Left colon (tissue), 2 donors: ENCODE results near the gene C1orf50. TPM values are rescaled to one million over a fixed set of nuclear protein-coding genes. Genes with fewer than 3 reads are reported as not detected.
A peak's percentile ranks its signal among the peaks of the same experiment; 100 is the strongest.
"Not testable (repeated sequence)": the region's sequence is repeated elsewhere in the genome, so short reads cannot be mapped to it uniquely, and the experiment has no call there.

Source experiments
- ATAC-seq: fragments of 200-7000 bp; cut with Tn5 transposase; one replicate; pipeline ENCODE4 v1.9.1; 2020; ENCODE audit warnings: mild to moderate bottlenecking, moderate library complexity
- DNase-seq, 2 donors: peaks; one replicate each; pipeline ENCODE4 v3.0.0-alpha.2; 2020
- intact Hi-C, 2 donors: fragments of 100-400 bp; cut with DNase I in 1 of 2; cut with micrococcal nuclease in 1 of 2; formaldehyde crosslinking; loops; one replicate each; pipeline versions ENCODE4 v1.11.2 to v1.14.0; 2022; cut with DNase I, micrococcal nuclease
- long read RNA-seq: library from polyadenylated mRNA; unstranded; transcript quantifications from one replicate; pipeline ENCODE4 v2.0.0, GENCODE V29; 2021
- total RNA-seq, 2 donors: library from RNA; stranded (reverse); fragmentation: NEBNext Ultra II Directional; extraction: Animal tissue kit (Norgen Biotek cat#: 25700); gene quantifications; one replicate each; pipeline ENCODE4 v1.2.1, GENCODE V29; 2021
- donor health status: DM: no; HTN: no; CAD: no.
- donor health status: DM: yes; HTN: yes; CAD: no.

The C1orf50 gene
- 1 to 10 TPM; 5.6 to 8.7 TPM for total RNA-seq
- long read RNA-seq, full-length matches to known transcripts = 7 of 12 reads
- long read RNA-seq, partial matches to known transcripts = 2 of 12 reads
- long read RNA-seq, other reads (novel, unspliced or antisense) = 3 of 12 reads

DNA sequence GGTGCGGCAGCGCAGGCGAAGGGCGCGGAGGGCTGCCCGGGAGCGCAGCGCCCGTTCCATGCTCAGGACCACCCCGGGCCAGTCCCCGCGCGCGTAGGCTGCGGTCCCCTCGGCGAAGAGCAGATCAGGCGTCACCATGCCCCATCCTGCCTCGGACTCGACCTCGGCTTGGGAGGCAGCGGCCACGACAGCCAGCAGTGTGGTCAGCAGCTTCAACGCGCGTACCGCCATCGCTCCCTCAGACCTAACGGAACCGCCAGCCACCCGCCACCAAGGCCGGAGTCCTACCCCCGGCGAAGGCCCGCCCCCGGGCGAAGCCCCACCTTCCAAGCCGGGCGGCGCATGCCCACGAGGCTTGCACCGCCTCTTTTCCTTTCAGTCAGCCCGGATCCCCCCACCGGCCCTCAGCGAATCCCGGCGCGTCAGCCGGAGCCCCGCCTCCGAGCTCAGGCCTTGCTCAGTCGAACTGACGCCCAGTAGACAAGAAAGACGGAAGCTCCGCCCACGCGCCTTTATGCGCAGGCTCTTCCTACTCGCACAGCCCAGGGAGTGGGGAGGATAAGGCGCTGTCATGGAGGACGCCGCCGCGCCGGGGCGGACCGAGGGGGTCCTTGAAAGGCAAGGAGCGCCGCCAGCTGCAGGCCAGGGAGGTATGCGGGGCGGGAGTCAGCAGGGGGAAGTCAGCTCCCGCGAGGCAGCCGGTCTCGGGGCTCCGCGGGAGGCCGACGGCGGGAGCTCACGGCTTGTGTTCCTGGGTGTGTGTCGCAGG lies at the start of gene C1orf50, which contains the start of gene P3H1:
TSS of gene C1orf50 (plus strand) at position 509 of the 769 bp plus-strand sequence. CDS start at position 572, 63 bp downstream.
TSS of gene P3H1 (minus strand) at position 288 of the 769 bp plus-strand sequence. CDS start at position 231, 57 bp downstream.
- intact Hi-C loops = no loop called here
- ATAC-seq = peak; percentile 93
- DNase-seq = peak; percentile 100

DNA sequence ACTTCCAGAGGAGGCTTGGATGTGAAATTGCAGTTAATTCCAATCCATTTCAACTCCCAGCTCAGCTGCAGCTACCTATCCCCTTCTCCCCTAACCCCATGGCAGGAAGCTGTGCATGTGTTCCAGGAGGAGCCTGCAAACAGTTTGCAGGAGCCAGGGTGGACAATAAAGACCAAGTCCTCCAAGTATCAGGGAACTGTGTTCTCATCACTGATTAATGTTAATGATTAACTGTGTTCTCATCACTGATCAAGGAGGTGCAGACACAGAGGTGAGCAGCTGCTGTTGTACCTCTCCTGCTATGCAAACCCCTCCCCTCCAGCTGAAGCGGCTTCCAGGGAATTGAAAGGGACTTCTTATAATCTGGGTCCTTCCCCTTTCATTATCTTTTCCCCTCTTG lies 46.2 kb upstream of the C1orf50 start:
- no peak for DNase-seq
- ATAC-seq = peak; percentile 67
- intact Hi-C loops = no loop called here

DNA sequence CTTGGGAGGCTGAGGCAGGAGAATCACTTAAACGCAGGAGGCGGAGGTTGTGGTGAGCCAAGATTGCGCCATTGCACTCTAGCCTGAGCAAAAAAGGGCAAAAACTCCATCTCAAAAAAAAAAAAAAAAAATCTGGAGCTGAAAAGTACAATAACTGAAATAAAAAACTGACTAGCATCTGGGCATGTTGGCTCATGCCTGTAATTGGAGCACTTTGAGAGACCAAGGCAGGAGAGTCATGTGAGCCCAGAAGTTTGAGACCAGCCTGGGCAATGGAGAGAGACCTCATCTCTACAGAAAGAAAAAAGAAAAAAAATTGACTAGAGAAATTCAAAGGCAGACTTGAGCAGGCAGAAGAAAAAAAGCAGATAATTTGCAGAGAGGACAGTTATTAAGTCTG lies 45.1 kb upstream of the C1orf50 start:
- no peak for ATAC-seq
- intact Hi-C loops = no loop called here
- no peak for DNase-seq

DNA sequence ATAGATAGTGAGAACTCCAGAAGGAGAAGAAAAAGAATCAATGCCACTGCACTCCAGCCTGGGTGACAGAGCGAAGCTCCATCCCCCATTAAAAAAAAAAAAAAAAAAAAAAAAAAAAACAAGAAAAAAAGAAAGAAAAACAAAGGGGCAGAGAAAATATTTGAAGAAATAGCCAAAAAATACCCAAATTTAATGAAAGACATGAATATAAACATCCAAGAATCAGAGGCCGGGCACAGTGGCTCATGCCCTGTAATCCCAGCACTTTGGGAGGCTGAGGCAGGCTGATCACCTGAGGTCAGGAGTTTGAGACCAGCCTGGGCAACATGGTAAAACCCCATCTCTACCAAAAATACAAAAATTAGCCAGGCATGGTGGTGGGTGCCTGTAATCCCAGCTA lies 44.6 kb upstream of the C1orf50 start:
- ATAC-seq, intact Hi-C loops, DNase-seq: not testable (repeated sequence)

DNA sequence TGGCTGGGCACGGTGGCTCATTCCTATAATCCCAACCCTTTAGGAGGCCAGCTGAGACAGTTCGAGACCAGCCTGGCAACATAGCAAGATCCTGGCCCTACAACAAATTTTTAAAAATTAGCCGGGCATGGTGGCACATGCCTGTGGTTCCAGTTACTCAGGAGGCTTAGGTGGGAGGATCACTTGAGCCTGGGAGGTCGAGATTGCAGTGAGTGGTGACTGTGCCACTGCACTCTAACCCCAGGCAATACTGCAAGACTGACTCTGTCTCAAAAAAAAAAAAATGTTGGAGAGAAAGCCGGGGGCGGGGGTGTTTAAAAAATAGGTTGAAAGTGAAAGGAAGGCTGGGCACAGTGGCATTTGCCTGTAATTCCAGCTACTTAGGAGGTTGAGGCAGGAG lies 43.5 kb upstream of the C1orf50 start:
- intact Hi-C loops = no loop called here
- DNase-seq (no peak), ATAC-seq (no peak)

DNA sequence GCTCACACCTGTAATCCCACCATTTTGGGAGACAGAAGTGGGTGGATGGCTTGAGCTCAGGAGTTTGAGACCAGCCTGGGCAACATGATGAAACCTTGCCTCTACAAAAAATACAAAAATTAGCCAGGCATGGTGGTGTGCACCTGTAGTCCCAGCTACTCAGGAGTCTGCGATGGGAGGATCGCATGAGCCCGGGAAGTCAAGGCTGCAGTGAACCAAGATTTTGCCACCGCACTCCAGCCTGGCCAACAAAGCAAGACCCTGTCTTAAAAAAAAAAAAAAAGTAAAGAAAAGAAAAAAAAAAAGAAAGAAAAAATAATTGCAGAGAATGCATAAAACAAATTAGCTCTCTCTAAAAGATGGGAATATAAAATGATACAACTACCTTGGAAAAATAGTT lies 41.2 kb upstream of the C1orf50 start:
- intact Hi-C loops, ATAC-seq, DNase-seq: not testable (repeated sequence)

DNA sequence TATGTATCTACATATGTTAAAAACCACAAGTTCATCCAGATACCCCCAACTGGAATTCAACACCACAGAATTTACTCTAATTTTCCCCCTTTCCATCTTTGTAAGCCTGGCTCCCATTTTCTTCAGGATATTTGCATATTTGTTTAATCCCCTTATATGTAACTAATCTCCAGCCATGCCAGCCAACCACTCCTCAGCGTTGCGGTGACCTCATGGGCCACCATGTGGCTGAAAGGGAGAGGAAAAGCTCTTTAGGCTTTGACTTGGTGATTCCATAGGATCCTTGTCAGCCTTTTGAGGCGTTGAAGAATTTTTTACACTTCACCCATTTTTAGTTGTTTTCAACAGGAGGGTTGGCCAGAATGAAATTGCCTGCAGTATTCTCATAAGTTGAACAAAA lies 37.0 kb upstream of the C1orf50 start:
- intact Hi-C loops = no loop called here
- ATAC-seq = no peak
- no peak for DNase-seq

DNA sequence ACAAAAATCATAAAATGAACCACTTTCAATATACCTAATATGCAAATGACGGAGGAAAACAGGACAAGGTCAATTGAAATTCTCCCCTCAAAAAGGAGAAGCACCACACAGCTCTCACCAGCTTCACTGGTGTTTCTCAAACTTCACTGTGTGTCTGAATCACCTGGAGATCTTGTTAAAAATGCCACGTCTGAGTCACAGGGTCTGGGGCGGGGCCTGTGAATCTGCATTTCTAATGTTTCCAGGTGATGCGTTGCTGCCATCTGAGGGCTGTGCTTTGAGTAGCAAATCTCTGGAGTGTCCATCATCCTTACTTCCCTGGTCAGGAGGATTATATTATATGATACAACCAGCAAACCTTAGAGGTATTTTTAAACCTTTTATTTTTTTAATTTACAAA lies 36.1 kb upstream of the C1orf50 start:
- ATAC-seq = peak; percentile 53
- intact Hi-C loops = no loop called here
- DNase-seq = peak in 1 of 2 donors; percentile 55

DNA sequence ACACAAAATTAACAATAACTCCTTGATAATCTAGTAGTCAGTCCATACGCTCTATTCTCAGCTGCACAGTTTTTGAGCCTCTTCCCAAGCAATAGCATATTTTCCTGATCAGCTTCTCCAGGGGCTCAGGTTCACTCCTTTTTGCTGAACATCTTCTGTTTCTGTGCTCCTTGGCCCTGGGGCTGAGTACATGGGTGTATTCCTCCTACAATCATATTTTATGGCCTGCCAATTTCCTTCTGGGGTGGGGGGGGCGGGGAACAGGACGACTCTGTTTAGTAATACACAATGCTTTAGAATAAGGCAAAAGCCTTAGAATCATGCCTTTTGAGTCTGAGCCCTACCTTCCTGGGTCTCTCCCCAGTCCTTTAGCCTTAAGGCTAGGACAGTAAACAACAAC lies 35.5 kb upstream of the C1orf50 start:
- ATAC-seq (peak; percentile 62), DNase-seq (no peak)

DNA sequence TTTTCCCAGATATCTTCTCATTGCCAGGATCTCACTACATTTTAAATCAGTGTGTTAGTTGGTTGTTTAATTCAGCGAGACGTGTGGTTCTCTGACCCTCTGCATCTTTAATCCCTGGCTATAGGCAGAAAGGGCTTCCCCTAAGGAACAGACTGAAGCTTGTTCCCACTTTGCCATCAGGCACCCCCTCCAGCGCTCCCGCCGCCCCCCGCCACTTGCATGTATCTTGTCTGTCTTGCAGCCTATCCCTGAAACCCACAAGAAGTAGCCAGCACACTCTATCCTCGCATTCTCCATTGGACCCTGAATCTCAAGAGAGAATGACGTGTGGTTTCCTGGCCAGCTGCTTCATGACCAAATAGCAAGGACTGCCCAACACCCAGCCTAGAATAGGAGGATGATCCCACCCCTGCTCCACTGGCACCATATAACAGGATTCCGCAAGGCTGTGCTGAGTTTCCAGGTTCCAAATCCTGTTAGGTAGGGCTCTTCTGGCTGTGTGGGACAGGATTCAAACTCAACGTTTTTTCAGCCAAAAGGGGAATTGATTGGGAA lies 34.8 kb upstream of the C1orf50 start:
- intact Hi-C loops = no loop called here
- DNase-seq (no peak), ATAC-seq (no peak)

More for the DNA sequence above, 35.5 kb upstream of the C1orf50 start:
- intact Hi-C loops = no loop called here

DNA sequence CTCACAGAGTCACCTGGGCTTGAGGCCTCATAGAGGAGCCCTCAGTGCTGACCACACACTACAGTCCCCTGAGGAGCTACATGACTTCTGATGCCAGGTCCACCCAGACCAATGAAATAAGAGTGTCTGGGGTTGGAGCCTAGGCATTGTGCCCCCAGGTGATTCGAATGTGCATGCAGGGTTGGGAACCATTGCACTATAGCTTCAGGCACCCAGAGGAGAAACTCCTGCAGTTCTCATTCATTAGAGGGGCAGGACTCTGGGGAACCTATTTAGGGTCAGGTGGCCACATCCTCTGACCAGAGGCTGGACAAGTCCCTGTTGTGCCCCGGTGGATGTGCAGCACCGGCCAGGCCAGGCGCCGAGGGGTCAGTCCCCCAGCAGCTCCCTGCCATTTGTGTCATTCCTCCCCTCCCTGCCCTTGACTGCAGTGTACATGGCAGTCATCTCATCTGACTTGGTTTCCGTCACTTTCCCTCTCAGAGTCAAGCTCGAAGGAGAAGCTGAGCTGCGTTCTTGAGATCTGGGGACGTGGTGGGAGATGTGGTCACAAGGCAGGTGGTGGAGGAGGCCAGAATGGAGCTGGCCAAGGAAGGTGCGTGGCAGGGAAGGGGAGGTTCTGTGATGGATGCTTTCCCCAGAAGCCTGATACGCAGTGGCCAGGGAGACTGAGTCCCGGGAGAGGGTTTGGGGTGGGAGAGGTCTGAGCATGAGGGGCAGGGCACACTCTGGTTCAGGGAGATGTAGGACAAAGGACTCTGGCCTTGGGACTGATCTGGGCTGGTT lies 33.4 kb upstream of the C1orf50 start:
- DNase-seq (no peak), ATAC-seq (no peak)
- intact Hi-C loops = no loop called here

DNA sequence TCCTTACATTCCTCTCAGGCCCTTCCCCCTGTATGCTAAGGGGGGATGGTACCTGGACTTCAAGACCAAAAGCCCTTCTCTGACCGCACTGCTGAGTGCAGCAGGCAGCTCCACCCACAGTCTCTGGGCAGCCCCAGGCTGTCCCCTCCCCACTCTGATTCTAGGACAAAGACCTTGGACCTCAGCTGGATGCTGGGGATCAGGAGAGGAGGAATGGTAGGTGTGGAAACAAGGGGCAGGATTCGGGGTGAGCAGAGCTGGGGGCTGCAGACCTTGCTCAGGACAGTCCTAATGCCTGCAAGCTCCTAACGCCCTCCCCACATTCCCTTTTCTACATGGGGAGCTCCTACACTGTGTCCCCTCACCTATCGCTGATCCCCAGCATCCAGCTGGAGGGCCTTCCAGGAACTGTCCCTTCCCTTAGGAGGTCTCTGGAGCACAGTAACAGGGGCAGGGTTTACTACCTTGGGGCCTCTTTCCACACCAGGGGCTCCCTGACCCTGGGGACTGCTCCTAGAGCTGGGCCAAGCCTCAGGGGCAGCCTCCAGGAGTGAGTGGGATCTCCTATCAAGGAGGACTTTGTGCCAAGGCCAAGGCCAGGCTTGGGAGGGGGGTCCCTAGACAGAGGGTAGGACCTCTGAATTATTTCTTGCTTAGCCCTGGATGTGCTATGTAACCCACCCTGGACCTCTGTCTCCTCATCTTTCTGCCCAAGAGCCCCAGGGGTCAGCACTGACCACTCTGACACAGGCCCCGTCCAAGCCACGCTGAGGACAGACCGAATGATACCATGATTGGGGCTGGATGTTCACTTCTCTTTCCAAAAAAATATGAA lies 32.6 kb upstream of the C1orf50 start:
- intact Hi-C loops = no loop called here
- ATAC-seq (no peak), DNase-seq (no peak)

DNA sequence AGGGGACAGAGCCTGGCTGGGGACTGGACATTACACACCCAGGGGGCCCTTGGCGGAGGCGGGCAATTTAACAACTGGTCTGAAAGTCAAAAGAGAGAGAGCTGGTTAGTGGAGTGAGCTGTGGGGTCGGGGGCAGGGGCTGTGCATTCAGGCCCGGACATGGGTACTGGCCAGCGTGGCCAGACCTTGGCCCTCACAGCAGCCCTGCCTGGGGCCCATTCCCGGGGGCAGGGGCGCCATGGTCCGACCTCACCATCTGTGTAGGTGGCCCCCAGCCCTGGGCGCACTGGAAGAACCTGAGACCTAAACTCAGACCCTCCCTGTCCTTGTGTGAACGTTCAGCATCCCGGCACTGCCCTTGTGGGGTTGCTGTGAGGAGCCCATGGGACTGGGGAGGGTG lies 32.0 kb upstream of the C1orf50 start:
- ATAC-seq = no peak
- DNase-seq = no peak
- intact Hi-C loops = no loop called here

DNA sequence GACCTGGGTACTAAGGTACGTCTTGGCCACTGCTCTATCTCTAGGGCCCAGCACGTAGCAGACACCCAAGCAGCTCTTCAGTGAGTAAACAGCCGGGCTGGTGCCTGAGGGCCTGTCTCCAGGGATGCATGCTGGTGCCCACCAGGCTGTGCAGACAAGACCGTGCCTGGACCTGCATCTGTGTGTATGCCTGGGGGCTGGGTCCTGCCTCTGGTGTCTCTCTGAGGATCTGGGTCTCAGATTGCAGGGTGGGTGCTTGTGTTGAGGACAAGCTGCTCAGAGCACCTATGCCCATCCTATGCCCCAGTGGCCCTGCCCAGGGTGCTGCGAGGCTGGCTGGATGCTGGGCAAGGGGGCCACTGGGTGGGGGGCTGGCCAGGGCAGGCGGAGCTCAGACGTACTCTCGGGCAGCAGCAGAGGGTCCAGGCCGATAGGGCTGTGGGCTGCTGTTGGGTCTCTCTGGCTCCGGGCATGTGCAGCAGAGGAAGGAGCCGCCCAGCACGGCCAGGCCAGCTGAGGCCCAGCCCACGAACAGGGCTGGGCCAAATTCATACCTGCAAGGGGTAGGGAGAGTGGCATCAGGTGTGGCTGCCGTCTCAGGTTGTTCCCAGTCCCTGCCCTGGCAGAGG lies 31.5 kb upstream of the C1orf50 start:
- peak; percentile 81 for ATAC-seq
- peak; percentile 47 to 48 for DNase-seq
- intact Hi-C loops = no loop called here

DNA sequence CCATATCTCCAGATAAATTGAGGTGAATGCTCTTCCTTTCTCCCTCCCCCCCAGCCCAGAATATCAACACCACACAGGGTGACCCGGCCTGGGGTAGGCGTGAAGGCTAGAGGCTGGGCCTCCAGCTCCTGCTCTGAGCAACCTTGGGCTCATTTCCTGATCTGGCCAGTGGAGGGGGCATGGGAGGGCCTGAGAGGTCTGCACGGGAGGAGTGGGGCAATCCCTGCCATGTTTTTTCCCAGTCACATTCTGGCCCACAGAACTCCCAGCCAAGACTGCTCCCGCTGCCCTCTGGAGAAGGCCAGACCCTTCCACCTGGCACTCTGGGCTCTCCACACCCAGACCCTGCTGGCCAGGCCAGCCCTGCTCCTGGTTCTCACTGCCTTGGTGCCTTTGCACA lies 30.9 kb upstream of the C1orf50 start:
- intact Hi-C loops = no loop called here
- DNase-seq (peak; percentile 52 to 72), ATAC-seq (peak; percentile 76)

DNA sequence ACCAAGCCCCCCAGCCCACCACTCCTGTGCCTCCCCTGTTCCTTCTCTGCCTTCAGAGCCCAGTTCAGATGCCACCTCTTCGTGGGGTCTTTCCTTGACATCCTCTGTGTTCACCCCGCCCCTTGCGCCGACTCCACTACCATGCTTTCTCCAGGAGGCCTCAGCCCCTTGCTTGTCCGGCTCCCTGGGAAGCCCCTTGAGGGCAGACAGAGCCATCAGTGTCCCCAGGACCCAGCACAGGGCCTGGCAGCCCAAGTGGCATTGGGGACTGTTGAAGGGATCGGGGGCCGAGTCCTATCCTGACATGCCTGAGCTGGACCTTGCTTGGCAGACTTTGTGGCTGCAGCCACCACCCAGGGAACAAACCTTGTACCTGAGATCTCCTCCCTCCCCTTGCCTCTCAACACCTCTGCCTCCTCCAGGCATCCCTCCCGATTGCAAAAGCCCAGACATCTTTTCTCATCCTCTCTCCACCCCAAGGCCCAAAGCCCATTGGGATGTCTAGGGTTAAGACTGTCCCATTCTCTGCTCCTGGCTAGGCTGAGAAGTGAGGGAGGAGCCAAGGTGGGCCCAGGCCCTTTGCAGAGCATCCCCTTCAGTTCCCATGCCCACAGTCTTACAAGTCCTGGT lies 30.4 kb upstream of the C1orf50 start:
- ATAC-seq (no peak), DNase-seq (no peak)
- intact Hi-C loops = no loop called here

DNA sequence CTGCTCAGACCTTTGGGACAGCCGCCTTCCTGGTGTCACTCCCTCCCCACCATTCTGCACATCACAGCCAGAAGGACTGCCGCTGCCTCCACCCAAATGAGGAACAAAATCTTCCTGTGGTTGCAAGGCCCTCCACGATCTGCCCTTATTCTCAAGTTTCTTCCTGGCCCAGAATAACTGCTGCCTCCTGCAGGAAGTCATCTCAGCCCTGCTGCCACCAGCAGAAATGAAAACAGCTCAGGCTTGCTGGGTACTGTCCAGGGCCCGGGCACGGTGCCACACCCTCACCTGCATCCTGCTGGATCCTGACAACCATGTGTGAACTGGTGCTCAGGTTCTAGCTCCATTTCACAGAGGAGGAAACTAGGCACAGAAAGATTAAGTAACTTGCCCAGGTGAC lies 29.8 kb upstream of the C1orf50 start:
- ATAC-seq (peak; percentile 65), DNase-seq (peak; percentile 57 to 74)
- intact Hi-C loops = no loop called here
